Body of pancreas (tissue), 4 donors: ENCODE data around the gene UBXN6.

Experiments used
- CTCF ChIP-seq, 7 experiments: fragments of 450-650 bp in 4 of 7; fragments of 200-600 bp in 3 of 7; sonication (generic) in 3 of 7; IDR thresholded peaks; one replicate each; pipeline ENCODE4 v1.5.1; 2016 to 2019; ENCODE audit warnings: antibody characterized with exemption in 7 of 7
- POLR2A ChIP-seq, 3 donors: fragments of 450-650 bp; IDR thresholded peaks; one replicate each; pipeline ENCODE4 v1.6.1; 2016; ENCODE audit warnings: antibody characterized with exemption in 3 of 3, mild to moderate bottlenecking in 2 of 3

DNA sequence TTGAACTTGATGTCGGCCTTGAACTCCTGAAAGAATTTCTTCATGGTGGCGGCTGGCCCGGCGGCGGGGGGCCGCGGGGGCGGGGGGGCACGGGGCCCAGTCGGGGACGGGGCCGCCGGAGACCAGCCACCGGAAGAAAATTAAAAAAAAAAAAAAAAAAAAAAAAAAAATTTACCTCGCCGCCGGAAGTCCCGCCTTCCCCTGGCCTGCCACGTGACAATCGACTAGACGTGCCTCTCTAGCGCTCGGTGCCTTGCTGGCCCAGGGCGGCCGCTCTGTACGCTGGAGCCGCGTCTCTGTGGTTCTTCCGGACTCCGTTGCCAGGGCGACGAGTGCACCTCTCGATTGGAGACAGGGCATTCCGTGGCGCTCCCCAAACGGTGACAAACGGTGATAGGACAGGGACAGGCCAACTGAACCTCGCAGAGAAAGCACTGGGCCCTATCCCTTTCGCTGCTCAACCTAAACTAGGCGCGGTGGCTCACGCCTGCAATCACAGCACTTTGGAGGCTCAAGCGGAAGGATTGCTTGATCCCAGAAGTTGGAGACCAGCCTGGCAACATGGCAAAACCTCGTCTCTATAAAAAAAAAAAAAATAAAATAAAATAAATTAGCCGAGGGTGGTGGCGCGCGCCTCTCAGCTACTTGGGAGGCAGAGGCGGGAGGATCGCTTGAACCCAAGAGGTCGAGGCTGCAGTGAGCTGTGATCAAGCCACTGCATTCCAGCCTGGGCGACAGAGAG is at the start of gene UBXN6:
- peak in 5 of 7 experiments; percentile 14 to 50 (median 38) for TF ChIP-seq CTCF (IDR thresholded peaks at IDR 0.05)
- TF ChIP-seq POLR2A (IDR thresholded peaks at IDR 0.05): peak in 2 of 3 donors; percentile 49 to 52
